Glomerular visceral epithelial cell (primary cell): Measurements from ENCODE around the gene HBG1.
"Not testable (repeated sequence)": the region's sequence is repeated elsewhere in the genome, so short reads cannot be mapped to it uniquely, and the experiment has no call there.

Experiments used
- DNase-seq: peaks from one replicate; pipeline ENCODE4 v3.0.0-alpha.2; 2016; ENCODE audit errors: extremely low spot score

Gene HBG1

GRCh38 chr11:5249807-5250396, at the start of gene HBG1:
Gene HBG1 (minus strand): TSS chr11:5249857. CDS start chr11:5249804, 53 bp downstream.
- DNase-seq: not testable (repeated sequence)

DNA sequence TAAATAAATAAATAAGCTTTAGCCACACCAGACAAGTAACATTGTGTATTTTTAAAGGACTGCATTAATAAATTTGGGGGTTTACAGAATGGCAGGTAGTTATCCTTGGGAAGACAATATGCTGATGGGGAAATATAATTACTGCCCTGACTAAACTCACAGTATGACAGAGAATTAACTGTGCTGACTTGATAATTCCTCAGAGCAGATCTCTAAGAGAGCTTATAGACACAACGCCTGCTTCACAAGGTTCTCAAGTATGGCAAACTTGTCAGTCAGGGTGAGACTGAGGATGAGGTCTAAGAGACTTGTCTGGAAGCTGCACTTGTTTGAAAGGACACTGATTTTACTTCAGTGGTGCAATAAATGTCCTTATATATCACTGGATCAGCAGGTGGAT, 48.8 kb upstream of the HBG1 start:
- DNase-seq: no peak

DNA sequence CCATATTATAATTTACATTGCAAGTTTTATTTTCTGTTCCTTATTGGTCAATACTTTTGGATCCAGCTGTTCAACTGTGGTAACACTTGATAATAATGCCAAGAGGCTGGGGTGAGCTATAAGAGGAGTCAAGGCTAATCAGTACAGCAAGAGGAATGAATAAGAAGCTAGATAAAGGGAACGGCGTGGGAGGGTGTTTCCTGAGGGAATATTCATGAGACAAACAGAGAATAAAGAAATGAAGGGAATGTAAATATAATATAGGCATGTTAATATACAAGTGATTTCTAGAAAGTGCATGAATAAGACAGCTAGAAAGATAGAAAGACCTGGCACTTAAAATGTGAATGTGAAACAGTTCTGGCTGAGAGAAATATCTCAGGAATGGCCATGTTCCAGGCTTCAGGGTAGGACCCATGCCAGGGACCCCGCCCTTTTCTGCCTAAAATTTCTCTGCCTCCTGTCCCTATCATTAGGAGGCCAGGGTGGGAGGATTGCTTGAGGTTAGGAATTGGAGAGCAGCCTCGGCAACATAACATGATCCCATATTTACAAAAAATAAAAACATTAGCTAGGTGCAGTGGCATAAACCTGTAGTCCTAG, 48.2 kb upstream of the HBG1 start:
- no peak for DNase-seq

- not testable (repeated sequence) for DNase-seq
Observed at GRCh38 chr11:5294342-5294995, 44.8 kb upstream of the HBG1 start.

- no peak for DNase-seq
Observed at GRCh38 chr11:5293028-5293427, 43.4 kb upstream of the HBG1 start.

DNA sequence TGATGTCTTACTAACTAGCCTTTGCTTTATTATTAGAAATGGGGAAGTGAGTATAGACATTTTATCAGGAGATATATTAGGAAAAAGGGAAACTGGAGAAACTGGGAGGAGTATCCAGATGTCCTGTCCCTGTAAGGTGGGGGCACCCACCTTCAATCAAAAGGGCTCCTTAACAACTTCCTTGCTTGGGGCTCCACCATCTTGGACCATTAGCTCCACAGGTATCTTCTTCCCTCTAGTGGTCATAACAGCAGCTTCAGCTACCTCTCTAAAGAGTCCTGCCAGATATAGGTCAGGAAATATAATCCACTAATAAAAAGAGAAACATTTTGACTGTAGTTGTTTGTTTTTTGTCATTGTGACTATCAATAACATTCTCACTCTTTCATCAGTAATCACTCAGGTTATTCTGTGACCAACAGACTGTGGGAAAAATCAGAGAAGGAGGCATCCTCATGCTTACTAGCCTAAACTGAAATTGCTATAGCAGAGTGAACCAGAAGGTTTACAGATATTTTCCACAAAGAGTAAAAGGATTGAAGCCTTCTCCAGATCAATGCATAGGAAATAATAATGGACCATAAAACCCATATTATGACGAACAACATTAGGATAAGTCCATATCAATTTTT, 41.7 kb upstream of the HBG1 start:
- DNase-seq: peak; percentile 48

DNA sequence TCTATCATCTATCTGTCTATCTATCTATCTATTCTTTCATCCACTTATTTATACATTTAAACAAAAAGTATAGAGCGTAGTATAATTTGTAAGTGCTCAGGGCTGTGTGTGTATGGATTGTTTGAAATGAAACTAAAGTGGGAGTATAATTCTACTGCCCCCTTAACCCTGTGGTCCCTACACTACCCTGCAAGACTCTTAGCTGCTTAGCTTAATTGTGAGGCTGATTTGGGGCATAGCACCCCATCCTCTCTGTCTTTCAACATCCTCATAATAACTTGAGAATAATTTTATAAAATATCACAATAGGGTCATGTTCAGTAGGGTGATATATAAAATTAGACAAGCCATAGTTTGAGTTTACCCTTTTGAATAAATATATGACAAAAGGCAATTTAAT, 40.4 kb upstream of the HBG1 start:
- DNase-seq: no peak

DNA sequence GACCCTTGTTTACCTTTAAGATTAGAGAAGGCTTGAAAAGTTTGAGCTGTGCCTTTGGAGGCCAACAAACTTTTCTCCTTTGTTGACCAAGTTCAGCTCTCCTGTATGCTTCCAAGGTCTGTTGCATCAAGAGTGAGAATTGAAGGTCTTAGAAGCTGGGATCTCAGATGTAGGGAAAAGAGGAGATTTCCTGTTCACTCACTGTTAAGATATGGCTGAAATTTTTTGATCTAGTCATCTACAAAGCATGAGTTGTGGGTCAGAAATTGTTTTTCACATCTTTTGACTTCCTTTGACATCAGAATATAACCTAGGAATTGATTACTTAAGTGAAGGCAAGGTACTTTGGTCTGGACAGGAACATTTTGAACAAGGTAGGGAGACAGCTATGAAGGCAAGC, 40.0 kb upstream of the HBG1 start:
- DNase-seq: no peak

- DNase-seq: no peak
Observed at GRCh38 chr11:5288906-5289550, 39.4 kb upstream of the HBG1 start.

DNA sequence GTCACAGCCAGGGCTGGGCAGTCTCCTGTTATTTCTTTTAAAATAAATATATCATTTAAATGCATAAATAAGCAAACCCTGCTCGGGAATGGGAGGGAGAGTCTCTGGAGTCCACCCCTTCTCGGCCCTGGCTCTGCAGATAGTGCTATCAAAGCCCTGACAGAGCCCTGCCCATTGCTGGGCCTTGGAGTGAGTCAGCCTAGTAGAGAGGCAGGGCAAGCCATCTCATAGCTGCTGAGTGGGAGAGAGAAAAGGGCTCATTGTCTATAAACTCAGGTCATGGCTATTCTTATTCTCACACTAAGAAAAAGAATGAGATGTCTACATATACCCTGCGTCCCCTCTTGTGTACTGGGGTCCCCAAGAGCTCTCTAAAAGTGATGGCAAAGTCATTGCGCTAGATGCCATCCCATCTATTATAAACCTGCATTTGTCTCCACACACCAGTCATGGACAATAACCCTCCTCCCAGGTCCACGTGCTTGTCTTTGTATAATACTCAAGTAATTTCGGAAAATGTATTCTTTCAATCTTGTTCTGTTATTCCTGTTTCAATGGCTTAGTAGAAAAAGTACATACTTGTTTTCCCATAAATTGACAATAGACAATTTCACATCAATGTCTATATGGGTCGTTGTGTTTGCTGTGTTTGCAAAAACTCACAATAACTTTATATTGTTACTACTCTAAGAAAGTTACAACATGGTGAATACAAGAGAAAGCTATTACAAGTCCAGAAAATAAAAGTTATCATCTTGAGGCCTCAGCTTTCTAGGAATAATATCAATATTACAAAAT, 38.6 kb upstream of the HBG1 start:
- no peak for DNase-seq

- no peak for DNase-seq
Observed at GRCh38 chr11:5286901-5287300, 37.2 kb upstream of the HBG1 start.

DNA sequence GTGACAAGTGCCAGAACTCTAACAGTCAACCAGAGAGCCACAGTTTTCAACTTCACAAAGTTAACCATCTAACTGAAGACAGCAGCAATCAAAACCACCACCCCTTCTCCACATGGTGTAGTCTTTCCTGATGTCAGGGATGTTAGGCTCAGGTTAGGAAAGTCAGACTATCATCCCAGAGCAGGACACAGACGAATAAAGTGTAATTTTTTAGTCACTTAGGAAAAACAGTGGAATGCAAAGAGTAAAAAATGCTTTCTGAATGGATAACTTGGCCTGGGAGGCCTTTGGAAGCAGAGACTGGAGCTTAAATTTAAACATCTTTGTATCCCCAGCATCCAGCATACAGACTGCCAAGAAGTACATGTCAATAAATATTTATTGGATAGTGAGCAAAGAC, 36.7 kb upstream of the HBG1 start:
- DNase-seq: no peak

DNA sequence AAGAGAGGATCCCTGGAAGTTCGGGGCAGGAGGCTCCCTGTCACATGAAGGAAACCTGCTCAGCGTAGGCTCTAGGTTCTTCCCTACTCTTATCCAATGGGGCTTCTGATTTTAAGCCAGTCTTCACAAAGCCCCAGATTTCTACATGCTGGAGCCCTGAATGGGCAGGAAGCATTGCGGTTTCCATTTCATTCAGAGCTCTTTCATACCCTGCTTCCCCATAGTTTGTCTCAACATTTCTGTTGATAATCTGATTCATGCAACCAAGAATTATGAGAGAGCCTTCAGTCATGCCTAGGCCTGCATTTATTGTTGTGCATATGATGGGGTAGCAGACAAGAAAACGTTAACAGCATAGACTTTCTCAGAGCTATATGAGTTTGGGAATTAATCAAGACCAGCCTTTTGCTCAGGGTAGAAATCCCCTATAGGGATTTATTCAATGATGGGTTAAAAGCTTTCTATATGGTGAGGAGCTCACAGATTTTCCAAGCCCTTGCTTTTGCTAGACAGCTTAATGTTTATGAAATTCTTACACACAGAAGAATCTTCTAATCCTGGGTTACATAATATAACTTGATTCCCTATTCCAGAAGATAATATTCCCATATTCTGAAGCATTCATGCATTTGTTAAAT, 36.2 kb upstream of the HBG1 start:
- DNase-seq: no peak

- no peak for DNase-seq
Observed at GRCh38 chr11:5284637-5285036, 35.0 kb upstream of the HBG1 start.

DNA sequence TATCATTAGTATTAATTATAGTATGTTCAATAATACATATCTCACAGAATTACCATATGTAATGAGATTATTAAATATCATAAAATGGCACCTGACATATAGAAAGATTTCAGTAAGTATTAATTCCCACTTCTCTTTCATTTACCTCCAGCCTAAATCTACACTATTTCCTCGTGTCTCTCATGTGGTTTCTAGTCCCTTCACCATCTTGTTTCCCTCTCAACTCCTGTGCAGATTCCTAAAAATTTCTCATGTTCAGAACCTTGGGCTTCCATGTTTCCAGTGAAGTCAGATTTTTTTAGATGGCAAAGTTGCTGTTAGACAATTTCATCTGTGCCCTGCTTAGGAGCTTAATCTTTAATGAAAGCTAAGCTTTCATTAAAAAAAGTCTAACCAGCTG, 34.2 kb upstream of the HBG1 start:
- no peak for DNase-seq

DNA sequence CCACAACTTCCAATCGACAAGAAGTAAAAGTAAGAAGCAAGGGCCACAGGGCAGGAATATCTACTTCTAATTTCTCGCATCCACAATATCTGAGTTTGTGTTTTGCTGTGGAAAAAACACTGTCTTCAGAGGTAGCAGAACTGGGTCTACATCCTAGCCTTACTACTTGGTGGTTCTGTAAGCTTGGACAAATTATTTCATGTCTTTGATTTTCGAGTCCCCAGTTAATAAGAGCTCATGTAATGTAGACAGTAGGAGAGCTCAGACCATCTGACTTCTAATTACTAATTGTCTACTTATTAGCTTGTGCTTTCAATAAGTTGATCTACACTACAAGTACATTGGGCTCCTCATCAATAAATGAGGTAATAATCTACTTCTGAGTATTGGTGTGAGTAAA, 33.4 kb upstream of the HBG1 start:
- DNase-seq: no peak

DNA sequence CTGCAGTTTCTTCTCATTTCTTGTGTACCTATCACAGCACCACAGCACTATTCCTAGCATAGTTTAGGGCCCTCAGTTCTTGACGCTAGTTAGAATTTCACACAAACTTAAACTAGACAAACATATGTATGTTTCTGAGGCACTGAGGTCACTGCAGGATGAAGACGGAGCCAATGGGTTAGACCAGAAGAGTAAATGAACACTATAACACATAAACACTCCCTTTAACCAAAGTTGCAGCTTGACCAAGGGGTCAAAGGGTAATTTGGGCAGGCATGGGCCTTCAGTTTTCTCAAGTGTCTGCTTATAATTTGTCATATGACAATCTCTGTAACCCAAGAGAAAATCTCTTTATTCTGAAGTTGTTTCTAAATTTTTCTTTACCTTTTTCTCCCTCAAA, 33.0 kb upstream of the HBG1 start:
- no peak for DNase-seq

DNA sequence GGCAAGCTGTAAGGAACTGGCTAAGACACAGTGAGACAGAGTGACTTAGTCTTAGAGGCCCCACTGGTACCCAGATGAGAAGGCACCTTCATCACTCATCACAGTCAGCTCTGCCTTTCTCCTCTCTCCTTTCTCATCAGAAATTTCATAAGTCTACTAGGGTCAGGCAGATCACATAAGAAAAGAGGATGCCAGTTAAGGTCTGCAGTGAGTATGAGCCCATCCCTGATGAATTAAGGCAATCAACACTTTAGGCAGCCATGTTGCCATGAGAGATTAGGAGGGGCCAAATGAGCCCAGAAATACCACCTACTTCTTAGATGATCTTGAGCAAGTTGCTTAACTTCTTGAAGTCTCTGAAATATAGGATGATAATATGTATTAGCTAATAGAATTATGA, 31.9 kb upstream of the HBG1 start:
- no peak for DNase-seq

DNA sequence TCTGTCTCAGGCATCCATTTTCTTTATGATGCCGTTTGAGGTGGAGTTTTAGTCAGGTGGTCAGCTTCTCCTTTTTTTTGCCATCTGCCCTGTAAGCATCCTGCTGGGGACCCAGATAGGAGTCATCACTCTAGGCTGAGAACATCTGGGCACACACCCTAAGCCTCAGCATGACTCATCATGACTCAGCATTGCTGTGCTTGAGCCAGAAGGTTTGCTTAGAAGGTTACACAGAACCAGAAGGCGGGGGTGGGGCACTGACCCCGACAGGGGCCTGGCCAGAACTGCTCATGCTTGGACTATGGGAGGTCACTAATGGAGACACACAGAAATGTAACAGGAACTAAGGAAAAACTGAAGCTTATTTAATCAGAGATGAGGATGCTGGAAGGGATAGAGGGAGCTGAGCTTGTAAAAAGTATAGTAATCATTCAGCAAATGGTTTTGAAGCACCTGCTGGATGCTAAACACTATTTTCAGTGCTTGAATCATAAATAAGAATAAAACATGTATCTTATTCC, 31.0 kb upstream of the HBG1 start:
- peak; percentile 97 for DNase-seq

- DNase-seq: no peak
Observed at GRCh38 chr11:5279471-5280090, 29.9 kb upstream of the HBG1 start.
